ENCODE data around the gene CLEC2L. TPM values are rescaled to one million over a fixed set of nuclear protein-coding genes. Genes with fewer than 3 reads are reported as not detected.
A peak's percentile ranks its signal among the peaks of the same experiment; 100 is the strongest.

CLEC2L gene
- total RNA-seq, 1 donor from 2014 or later: not detected

- no peak for DNase-seq (ENCODE audit: low spot score)
- intact Hi-C loops (cut with DNase I): loop anchor here (10.0 kb wide), 1 partner anchor 100 kb away; no protein-coding TSS in a partner anchor
Observed at GRCh38 chr7:139515266-139515665, 8.2 kb upstream of the CLEC2L start.

- intact Hi-C loops (cut with DNase I): no loop called here
Observed at GRCh38 chr7:139521439-139521838, 2.0 kb upstream of the CLEC2L start.

GRCh38 chr7:139522830-139523198 lies 671 bp upstream of the CLEC2L start:
- intact Hi-C loops (cut with DNase I): no loop called here
- DNase-seq (ENCODE audit: low spot score): no peak

More at GRCh38 chr7:139521439-139521838, 2.0 kb upstream of the CLEC2L start:
- no peak for DNase-seq (ENCODE audit: low spot score)

- intact Hi-C loops (cut with DNase I): no loop called here
- no peak for DNase-seq (ENCODE audit: low spot score)
Observed at GRCh38 chr7:139523968-139524815, 707 bp downstream of the CLEC2L start.

GRCh38 chr7:139525239-139525638 lies 1.8 kb downstream of the CLEC2L start:
- intact Hi-C loops (cut with DNase I): no loop called here

GRCh38 chr7:139525750-139526149 lies 2.3 kb downstream of the CLEC2L start:
- DNase-seq (ENCODE audit: low spot score): no peak
- intact Hi-C loops (cut with DNase I): no loop called here

More at GRCh38 chr7:139525239-139525638, 1.8 kb downstream of the CLEC2L start:
- no peak for DNase-seq (ENCODE audit: low spot score)

- intact Hi-C loops (cut with DNase I): no loop called here
- DNase-seq (ENCODE audit: low spot score): no peak
Observed at GRCh38 chr7:139526578-139527544, 3.4 kb downstream of the CLEC2L start.

- DNase-seq (ENCODE audit: low spot score): no peak
- intact Hi-C loops (cut with DNase I): no loop called here
Observed at GRCh38 chr7:139531094-139531493, 7.6 kb downstream of the CLEC2L start.

- intact Hi-C loops (cut with DNase I): no loop called here
- DNase-seq (ENCODE audit: low spot score): peak; percentile 12
Observed at GRCh38 chr7:139532636-139533155, 9.2 kb downstream of the CLEC2L start.

GRCh38 chr7:139534096-139534495 lies 10.6 kb downstream of the CLEC2L start:
- intact Hi-C loops (cut with DNase I): no loop called here
- DNase-seq (ENCODE audit: low spot score): peak; percentile 19

GRCh38 chr7:139534966-139535651 lies 11.6 kb downstream of the CLEC2L start:
- DNase-seq (ENCODE audit: low spot score): no peak
- intact Hi-C loops (cut with DNase I): no loop called here

- intact Hi-C loops (cut with DNase I): no loop called here
- DNase-seq (ENCODE audit: low spot score): peak; percentile 20
Observed at GRCh38 chr7:139536152-139536551, 12.7 kb downstream of the CLEC2L start.

GRCh38 chr7:139538881-139539635 lies 15.6 kb downstream of the CLEC2L start:
- peak; percentile 60 for DNase-seq (ENCODE audit: low spot score)
- intact Hi-C loops (cut with DNase I): no loop called here

GRCh38 chr7:139540203-139540602 lies 16.7 kb downstream of the CLEC2L start:
- peak; percentile 70 for DNase-seq (ENCODE audit: low spot score)
- intact Hi-C loops (cut with DNase I): no loop called here

- intact Hi-C loops (cut with DNase I): no loop called here
- DNase-seq (ENCODE audit: low spot score): peak; percentile 57
Observed at GRCh38 chr7:139541600-139542307, 18.3 kb downstream of the CLEC2L start.

GRCh38 chr7:139542308-139543151 lies 19.0 kb downstream of the CLEC2L start:
- intact Hi-C loops (cut with DNase I): no loop called here
- DNase-seq (ENCODE audit: low spot score): peak; percentile 71

All from cardiac septum (tissue), 1 donor.